ENCODE measurements around the gene RGS13. TPM values are rescaled to one million over a fixed set of nuclear protein-coding genes. Genes with fewer than 3 reads are reported as not detected.
"Not testable (repeated sequence)": the region's sequence is repeated elsewhere in the genome, so short reads cannot be mapped to it uniquely, and the experiment has no call there.

Gene RGS13
- polyA plus RNA-seq, 4 donors, result not detected

DNA sequence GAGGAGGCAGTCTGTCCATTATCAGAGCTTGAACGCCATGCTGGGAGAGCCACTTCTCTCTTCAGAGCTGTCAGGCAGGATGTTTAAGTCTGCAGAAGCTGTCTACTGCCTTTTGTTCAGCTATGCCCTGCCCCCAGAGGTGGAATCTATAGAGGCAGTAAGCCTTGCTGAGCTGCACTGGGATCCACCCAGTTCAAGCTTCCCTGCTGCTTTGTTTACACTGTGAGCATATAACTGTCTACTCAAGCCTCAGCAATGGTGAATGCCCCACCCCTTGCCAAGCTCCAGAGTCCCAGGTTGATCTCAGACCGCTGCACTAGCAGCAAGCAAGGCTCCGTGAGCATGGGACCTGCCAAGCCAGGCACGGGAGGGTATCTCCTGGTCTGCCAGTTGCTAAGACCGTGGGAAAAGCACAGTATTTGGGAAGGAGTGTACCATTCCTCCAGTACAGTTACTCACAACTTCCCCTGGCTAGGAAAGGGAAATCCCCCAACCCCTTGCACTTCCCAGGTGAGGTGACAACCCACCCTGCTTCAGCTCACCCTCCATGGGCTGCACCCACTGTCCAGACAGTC lies 32.5 kb downstream of the RGS13 start:
- no peak for DNase-seq (ENCODE audit: low read depth in 4 of 4, low spot score in 3 of 4)

DNA sequence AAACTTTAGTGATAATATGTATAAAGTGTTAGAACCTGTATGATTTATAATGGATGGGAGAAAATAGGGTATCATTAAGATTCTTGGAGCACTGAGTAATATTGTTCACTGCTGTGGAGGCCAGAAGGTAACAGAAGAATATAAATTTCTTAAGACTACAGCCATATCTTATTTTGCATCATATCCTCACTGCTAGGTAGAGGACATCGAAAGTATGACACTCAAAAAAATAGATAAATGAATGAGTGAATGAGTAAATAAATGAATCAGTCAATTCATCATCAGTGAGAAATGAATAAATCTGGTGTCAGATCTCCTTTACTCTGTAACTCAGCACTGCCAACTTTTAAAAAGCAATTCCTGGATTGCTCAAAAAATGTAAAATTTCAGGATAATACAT lies 33.2 kb downstream of the RGS13 start:
- no peak for DNase-seq (ENCODE audit: low read depth in 4 of 4, low spot score in 3 of 4)

DNA sequence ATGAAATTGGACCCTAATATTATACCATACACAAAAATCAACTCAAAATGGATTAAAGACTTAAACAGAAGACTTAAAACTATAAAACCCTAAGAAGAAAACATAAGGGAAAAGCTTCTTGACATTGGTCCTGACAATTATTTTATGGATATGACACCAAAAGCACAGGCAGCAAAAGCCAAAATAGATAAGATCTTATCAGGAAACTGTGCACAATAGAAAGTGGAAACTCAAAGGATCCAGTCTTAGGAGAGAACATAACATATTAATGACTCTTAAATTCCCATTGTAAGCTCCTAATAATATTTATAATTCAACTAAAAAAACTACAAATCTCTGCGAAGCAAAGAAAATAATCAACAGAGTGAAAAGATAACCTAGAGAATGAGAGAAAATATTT lies 39.8 kb downstream of the RGS13 start:
- DNase-seq (ENCODE audit: low read depth in 4 of 4, low spot score in 3 of 4), result no peak

- no peak for DNase-seq (ENCODE audit: low read depth in 4 of 4, low spot score in 3 of 4)
Measured at GRCh38 chr1:192678099-192678498, 42.2 kb downstream of the RGS13 start.

DNA sequence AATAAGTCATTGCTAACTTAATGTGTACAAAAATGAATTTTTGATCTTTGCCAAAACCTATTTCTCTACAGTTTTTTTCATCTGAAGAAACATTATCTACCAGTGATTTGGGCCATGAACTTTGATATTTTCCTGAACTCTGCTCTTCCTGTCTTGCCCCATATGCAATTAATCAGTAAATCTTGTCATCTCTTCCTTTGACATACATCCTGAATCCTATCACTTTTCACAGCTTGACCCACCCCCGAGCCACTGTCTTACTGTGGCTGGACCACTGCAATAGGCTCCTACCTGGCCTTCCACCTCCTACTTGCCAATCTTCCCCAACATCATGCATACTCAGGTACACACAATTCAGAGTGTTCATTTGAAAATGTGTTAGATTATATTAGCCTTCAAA lies 46.4 kb downstream of the RGS13 start:
- no peak for DNase-seq (ENCODE audit: low read depth in 4 of 4, low spot score in 3 of 4)

GRCh38 chr1:192683081-192683480 lies 47.1 kb downstream of the RGS13 start:
- DNase-seq (ENCODE audit: low read depth in 4 of 4, low spot score in 3 of 4), result not testable (repeated sequence)

GRCh38 chr1:192689459-192689858 lies 53.5 kb downstream of the RGS13 start:
- DNase-seq (ENCODE audit: low read depth in 4 of 4, low spot score in 3 of 4), result no peak

DNA sequence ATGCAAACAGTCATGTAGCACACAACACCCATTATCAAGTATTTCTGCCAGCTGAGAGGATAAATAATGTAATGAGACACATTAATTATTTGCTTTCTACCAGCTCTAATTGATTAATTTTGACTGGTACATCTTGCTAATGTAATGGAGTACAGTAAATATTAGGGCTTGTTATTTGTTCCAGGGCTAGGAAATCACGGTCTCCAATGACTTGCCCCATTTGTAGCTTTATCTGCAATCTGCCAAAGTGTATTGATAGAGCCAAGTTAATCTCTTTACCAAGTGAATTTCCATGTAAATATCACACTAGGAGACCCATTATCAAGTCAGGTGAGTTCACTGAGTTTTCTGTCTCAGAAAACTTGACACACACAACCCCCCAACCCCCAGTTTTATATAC lies 55.1 kb downstream of the RGS13 start:
- DNase-seq (ENCODE audit: low read depth in 4 of 4, low spot score in 3 of 4), result no peak

DNA sequence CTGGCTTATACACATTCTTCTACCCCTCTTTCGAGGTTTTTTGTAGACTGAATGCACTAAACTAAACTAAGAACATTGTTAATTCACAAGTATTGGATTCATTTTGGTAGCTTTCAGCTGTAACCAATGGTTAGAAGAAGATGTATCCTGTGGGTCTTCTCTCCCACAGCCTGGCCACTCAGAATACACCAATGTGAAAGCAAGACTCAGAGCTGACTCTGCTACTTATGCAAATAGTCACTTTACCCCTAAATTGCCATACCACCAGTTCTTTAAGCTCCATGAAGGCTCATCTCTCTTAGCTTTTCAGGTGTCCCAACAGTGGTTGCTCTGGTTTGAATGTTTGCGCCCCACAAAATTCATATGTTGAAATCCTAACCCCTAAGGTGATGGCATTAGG lies 60.1 kb downstream of the RGS13 start:
- no peak for DNase-seq (ENCODE audit: low read depth in 4 of 4, low spot score in 3 of 4)

DNA sequence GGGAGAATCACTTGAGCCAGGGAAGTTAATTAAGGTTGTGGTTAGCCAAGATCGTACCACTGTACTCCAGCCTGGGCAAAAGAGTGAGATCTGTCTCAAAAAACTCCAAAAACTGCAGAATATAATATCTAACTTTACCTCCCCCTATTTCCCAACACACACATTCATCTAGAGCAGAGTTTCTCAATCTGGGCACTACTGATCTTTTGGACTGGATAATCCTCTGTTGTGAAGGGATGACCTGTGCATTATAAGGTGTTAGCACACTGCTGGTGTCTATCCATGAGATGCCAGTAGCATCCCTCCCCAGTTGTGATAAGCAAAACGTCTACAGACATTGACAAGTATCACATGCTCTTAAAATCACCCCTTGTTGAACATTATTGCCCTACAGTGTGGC lies 61.8 kb downstream of the RGS13 start:
- DNase-seq (ENCODE audit: low read depth in 4 of 4, low spot score in 3 of 4), result no peak

GRCh38 chr1:192698731-192699130 lies 62.8 kb downstream of the RGS13 start:
- no peak for DNase-seq (ENCODE audit: low read depth in 4 of 4, low spot score in 3 of 4)

GRCh38 chr1:192700834-192701271 lies 64.9 kb downstream of the RGS13 start:
- DNase-seq (ENCODE audit: low read depth in 4 of 4, low spot score in 3 of 4), result peak in 1 of 4 donors; percentile 10

DNA sequence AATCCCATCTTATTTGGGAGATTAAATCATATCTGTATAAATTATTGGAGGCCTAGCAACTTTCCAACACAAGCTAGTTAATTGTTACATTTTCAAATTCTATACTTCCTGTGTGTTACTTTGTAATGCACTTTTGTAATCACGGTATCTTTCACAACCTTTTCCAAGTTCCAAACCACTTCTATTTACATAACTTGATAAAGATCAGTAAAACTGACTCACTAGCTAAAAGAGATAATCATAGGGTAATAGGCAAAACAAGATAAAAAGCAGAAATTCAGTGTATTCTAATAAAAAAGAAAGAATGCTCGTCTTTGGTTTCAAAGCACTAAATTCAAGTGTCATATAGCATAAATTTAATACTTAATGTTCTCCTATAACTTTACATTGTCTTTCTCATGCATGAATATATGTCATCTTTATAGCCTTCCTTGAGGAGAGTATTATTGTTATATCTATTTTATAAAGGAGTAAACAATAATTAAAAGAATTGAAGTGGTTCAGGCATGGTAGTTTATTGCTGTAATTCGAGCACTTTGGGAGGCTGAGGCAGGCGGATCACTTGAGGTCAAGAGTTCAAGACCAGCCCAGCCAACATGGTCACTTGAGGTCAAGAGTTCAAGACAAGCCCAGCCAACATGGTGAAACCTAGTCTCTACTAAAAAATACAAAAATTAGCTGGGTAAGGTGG lies 66.4 kb downstream of the RGS13 start:
- no peak for DNase-seq (ENCODE audit: low read depth in 4 of 4, low spot score in 3 of 4)

DNA sequence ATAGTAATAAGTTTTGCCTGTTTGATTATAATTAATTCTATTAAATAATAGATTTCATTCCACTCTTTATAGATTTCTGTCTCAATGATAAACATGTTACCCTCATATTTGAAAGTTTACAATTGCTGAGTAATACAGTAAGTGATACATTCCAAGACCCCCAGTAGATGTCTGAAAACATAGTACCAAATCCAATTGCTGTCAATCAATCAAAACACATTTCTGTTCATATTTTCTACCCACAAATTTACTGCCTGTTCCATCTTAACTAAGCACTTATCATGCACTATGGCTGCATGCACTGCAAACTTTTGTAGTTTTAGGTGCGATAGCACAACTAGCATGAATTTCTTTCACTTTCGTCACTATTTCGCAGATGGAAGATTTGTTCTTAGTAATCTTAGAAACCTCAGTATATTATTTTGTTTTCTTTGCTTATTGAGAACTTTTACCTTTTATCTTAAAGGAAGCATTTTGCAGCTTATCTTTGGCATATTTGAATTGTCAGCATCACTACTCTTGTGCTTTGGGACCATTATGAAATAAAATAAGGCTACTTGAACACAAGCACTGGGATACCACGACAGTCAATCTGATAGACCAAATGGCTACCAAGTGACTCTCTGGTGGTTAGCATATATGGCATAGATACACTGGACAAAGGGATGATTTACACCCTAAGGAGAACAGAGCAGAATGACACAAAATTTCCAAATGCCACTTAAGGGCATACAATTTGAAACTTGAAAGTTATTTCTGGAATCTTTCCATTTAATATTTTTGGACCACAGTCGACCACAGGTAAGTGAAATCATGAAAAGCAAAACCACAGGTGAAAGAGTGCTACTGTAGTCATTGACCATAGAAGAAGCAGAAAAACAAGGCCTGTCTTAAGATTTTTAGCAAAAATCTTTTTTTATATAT lies 67.6 kb downstream of the RGS13 start:
- no peak for DNase-seq (ENCODE audit: low read depth in 4 of 4, low spot score in 3 of 4)

DNA sequence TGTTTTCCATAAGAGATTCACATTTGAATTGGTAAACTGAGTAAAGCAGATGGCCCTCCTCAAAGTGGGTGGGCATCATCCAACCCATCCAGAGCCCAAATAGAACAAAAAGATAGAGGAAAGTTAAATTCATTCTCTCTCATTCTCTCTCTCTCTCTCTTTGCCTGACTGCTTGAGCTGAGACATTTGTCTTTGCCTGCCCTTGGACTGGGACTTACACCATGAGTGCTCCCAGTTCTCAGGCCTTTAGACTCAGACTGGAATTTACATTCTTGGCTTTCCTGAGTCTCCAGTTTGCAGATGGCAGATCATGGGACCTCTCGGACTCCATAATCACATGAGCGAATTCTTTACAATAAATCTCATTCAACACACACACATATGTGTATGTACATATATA lies 69.6 kb downstream of the RGS13 start:
- DNase-seq (ENCODE audit: low read depth in 4 of 4, low spot score in 3 of 4), result no peak

DNA sequence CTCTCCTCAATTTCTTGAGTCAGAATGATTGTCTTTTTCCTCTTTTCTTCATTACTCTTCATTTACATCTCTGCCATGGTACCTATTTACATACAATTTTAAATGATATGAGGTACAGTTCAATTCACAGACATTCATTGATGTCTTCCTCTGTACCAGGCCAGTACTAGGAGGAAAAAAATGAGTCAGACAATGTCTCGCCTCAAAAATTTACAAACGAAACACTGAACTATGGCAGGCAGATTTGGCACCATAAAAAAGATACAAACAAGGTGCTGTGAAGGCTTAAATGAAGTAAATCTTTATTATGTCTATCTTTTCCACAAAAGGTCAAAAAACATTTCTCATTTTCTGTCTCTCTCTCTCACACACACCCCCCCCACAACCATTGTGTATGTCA lies 71.0 kb downstream of the RGS13 start:
- DNase-seq (ENCODE audit: low read depth in 4 of 4, low spot score in 3 of 4), result no peak

- DNase-seq (ENCODE audit: low read depth in 4 of 4, low spot score in 3 of 4), result no peak
Measured at GRCh38 chr1:192707978-192708547, 72.1 kb downstream of the RGS13 start.

- DNase-seq (ENCODE audit: low read depth in 4 of 4, low spot score in 3 of 4), result no peak
Measured at GRCh38 chr1:192709544-192709943, 73.6 kb downstream of the RGS13 start.
